LNCAP (cell line): Measurements from ENCODE around the gene CSNK1D.

ENCODE experiments used
- TF ChIP-seq, protein P1 (sequence below): fragments of 450-650 bp; IDR thresholded peaks from 2 replicates; pipeline ENCODE4 v1.5.1; 2017; ENCODE audit warnings: mild to moderate bottlenecking

The CSNK1D gene

GRCh38 chr17:82249896-82250581 is 23.5 kb downstream of the CSNK1D start:
- TF ChIP-seq, protein P1, sequence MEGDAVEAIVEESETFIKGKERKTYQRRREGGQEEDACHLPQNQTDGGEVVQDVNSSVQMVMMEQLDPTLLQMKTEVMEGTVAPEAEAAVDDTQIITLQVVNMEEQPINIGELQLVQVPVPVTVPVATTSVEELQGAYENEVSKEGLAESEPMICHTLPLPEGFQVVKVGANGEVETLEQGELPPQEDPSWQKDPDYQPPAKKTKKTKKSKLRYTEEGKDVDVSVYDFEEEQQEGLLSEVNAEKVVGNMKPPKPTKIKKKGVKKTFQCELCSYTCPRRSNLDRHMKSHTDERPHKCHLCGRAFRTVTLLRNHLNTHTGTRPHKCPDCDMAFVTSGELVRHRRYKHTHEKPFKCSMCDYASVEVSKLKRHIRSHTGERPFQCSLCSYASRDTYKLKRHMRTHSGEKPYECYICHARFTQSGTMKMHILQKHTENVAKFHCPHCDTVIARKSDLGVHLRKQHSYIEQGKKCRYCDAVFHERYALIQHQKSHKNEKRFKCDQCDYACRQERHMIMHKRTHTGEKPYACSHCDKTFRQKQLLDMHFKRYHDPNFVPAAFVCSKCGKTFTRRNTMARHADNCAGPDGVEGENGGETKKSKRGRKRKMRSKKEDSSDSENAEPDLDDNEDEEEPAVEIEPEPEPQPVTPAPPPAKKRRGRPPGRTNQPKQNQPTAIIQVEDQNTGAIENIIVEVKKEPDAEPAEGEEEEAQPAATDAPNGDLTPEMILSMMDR = no peak

DNA sequence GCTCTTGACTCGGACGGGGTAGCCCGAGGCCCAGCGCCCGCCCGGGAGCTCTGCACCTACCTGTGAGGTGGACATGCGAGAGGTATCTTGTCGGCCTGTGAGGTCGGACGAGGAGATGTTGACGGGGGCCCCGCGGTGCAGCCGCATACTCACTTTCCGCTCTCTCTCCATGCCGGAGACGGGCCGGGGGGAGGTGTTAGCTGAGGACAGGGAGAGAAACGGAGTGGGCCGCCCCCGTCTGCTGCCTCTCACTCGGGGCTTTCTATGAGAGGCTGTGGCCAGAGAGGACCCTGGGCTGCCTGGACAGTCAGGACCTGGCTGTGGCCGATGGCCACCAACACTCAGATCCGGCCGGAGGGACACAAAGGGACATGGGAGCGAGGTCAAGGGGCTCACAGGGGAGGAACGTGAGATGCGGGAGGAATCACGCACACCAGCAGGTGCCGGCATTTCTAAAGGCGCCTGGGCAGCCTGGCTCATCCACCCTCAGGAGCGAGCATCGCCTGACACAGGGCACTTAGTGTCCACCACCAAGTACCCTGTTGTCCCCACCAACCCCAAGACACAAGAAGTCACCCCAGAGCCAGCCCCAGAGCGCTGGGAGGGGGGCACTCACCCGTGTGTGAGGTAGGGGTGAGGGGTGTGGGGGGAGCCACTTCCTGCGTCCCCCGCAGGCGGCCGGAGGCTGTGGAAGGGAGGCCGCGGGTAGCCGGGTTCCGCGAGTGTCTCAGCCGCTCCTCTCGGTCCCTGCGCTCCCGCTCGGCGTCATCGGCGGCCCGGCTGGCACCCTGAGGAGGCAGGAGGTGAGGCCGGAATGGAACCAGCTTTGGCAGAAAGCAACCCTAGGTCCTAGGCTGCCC is 24.5 kb downstream of the CSNK1D start:
- TF ChIP-seq, protein P1 = no peak

- TF ChIP-seq, protein P1 = no peak
These were observed 25.4 kb downstream of the CSNK1D start for GRCh38 chr17:82247856-82248671.

- TF ChIP-seq, protein P1 = no peak
These were observed 26.2 kb downstream of the CSNK1D start for GRCh38 chr17:82247182-82247823.

GRCh38 chr17:82246365-82247181 is 26.9 kb downstream of the CSNK1D start:
- TF ChIP-seq, protein P1 = no peak

DNA sequence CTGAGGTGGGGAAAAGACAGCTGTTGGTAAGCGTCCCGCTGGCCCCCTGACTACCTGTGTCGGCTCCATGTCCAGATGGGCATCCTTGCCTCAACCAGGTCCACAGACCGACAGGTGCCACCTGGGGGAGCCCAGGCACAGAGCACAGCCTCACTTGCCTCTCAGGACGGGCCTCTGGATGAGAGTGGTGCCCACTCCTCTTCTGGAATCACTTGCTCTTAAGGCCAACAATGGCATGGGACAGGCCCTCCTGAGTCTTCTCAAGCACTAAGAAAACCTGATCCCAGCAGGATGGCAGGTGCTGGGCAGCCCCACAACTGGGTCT is 27.5 kb downstream of the CSNK1D start:
- TF ChIP-seq, protein P1 = no peak
